Mucosa of descending colon (tissue), 3 donors: Measurements from ENCODE around the gene SH3GLB2. TPM values are rescaled to one million over a fixed set of nuclear protein-coding genes. Genes with fewer than 3 reads are reported as not detected.

ENCODE experiments used
- ATAC-seq: fragments of 200-7000 bp; cut with Tn5 transposase; one replicate; pipeline ENCODE4 v1.9.1; 2020; ENCODE audit warnings: mild to moderate bottlenecking, moderate library complexity
- DNase-seq, 3 donors: peaks; one replicate each; pipeline ENCODE4 v3.0.0-alpha.2; 2020
- H3K36me3 ChIP-seq: fragments of 200-600 bp; one replicate; pipeline ENCODE4 v1.8.0; 2021; ENCODE audit warnings: low read depth, mild to moderate bottlenecking
- H3K4me1 ChIP-seq: fragments of 200-600 bp; one replicate; pipeline ENCODE4 v1.8.0; 2021; ENCODE audit warnings: low read depth, mild to moderate bottlenecking
- H3K4me3 ChIP-seq: fragments of 200-600 bp; one replicate; pipeline ENCODE4 v1.8.0; 2021; ENCODE audit warnings: mild to moderate bottlenecking
- H3K9me3 ChIP-seq: fragments of 200-600 bp; one replicate; pipeline ENCODE4 v1.8.0; 2021; ENCODE audit warnings: mild to moderate bottlenecking
- intact Hi-C, 2 donors: fragments of 100-400 bp; cut with DNase I in 1 of 2; cut with micrococcal nuclease in 1 of 2; formaldehyde crosslinking; loops; one replicate each; pipeline versions ENCODE4 v1.11.0 to v1.11.1; 2022; cut with DNase I, micrococcal nuclease
- total RNA-seq, 3 donors: library from RNA; stranded (reverse); fragmentation: NEBNext Ultra II Directional in 2 of 3; extraction: Animal tissue kit (Norgen Biotek cat#: 25700) in 2 of 3; gene quantifications; one replicate each; pipeline versions ENCODE4 v1.2.1 to v1.2.4, GENCODE V29; 2021 to 2023
- TF ChIP-seq, protein P1 (sequence below): fragments of 200-600 bp; IDR thresholded peaks from one replicate; pipeline ENCODE4 v1.8.0; 2022; ENCODE audit warnings: antibody characterized with exemption, mild to moderate bottlenecking
- donor health status: DM: no; HTN: no; CAD: no; lungs with moderate emphysema.
- donor health status: DM: no; HTN: no; CAD: no.
- donor health status: DM: no; HTN: yes; CAD: no.

SH3GLB2 gene
- total RNA-seq, 3 donors from 2014 or later: 107 to 158 (median 128) TPM

GRCh38 chr9:129027685-129028191 lies 393 bp downstream of the SH3GLB2 start:
- peaks cover 17% of the 10 kb centered on the region for H3K4me1 ChIP-seq
- no peaks in the 10 kb centered on the region for H3K9me3 ChIP-seq
- intact Hi-C loops: no loop called here
- no peaks in the 10 kb centered on the region for H3K36me3 ChIP-seq
- ATAC-seq (peak; percentile 53), DNase-seq (peak in 2 of 3 donors; percentile 64 to 89)
- TF ChIP-seq, protein P1, sequence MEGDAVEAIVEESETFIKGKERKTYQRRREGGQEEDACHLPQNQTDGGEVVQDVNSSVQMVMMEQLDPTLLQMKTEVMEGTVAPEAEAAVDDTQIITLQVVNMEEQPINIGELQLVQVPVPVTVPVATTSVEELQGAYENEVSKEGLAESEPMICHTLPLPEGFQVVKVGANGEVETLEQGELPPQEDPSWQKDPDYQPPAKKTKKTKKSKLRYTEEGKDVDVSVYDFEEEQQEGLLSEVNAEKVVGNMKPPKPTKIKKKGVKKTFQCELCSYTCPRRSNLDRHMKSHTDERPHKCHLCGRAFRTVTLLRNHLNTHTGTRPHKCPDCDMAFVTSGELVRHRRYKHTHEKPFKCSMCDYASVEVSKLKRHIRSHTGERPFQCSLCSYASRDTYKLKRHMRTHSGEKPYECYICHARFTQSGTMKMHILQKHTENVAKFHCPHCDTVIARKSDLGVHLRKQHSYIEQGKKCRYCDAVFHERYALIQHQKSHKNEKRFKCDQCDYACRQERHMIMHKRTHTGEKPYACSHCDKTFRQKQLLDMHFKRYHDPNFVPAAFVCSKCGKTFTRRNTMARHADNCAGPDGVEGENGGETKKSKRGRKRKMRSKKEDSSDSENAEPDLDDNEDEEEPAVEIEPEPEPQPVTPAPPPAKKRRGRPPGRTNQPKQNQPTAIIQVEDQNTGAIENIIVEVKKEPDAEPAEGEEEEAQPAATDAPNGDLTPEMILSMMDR: no peak
- peak overlapping the region; percentile 65 for H3K4me3 ChIP-seq

DNA sequence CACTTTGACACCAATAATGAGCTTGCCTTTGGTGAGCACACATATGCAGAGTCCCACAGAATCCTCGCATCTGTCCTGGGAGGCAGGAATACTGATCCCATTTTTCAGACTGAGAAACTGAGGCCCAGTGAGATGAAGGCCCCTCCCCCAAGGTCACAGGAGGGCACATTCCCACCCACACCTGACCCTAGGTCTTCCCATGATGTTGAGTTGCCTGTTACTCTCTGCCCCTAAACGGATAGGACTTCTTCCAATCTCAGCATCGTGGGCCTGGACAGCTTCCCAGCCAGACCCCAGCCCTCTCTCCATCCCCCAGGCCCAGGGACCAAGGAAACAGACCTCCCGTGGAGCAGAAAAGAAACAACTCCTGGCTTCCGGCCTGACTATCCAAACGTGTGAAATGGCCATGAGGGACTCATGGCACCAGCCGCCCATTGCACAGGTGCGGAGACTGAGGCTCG lies 877 bp downstream of the SH3GLB2 start:
- no peaks in the 10 kb centered on the region for H3K36me3 ChIP-seq
- TF ChIP-seq, protein P1: no peak
- no peak for ATAC-seq
- no peaks in the 10 kb centered on the region for H3K9me3 ChIP-seq
- H3K4me1 ChIP-seq: peaks cover 17% of the 10 kb centered on the region
- no peak for DNase-seq
- intact Hi-C loops: no loop called here
- peak overlapping the region; percentile 65 for H3K4me3 ChIP-seq

DNA sequence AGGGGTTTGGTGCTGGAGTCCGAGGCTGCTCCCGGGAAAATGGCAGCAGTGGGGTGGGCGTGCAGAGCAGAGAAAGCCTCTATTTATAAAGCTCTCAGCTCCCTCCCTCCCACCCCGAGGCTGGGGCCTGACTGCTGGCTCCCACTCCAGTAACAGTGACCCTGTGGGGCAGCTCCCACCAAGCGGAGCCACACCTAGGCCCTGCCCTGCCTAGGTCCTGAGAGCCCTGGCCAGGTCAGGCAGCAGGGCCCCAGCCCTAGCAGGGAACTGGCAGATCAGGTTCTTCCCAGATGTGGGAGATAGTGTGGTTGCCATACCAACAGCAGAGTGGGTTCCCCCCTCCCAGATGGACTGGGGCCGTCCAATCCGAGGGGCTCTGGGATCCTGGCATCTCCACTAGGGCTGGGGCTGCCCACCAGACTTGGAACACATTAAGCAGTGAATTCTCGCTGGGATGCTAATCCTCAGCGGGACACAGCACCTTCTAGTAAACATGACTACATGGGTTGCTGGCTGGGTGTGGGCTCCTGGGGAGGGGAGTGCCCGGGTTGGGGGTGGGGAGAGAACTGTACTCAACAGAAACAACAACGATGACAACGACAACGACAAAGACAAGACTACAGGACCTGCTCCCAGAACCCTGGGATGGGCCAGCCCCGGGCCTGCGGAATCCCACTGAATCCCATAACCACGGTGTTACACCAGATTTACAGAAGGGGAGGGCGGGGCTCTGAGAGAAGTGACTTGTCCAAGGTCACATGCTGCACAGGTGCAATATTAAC lies 1.5 kb downstream of the SH3GLB2 start:
- ATAC-seq: peak; percentile 34
- intact Hi-C loops: no loop called here
- no peaks in the 10 kb centered on the region for H3K9me3 ChIP-seq
- DNase-seq: peak; percentile 60 to 69 (median 64)
- no peak overlapping the region for H3K4me3 ChIP-seq
- peaks cover 17% of the 10 kb centered on the region for H3K4me1 ChIP-seq
- no peaks in the 10 kb centered on the region for H3K36me3 ChIP-seq
- TF ChIP-seq, protein P1: no peak

DNA sequence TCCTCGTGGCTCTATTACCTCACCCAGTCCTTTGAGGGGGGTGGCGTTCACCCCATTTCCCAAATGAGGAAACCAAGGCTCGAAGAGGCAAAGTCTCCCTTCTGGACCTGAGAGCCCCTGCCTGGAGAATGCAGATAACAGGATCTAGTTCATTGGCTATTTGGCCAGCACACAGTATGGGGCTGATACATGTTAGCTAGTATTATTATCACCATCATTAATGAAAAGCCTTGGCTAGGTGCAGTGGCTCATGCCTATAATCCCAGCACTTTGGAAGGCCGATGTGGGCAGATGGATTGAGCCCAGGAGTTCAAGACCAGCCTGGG lies 4.3 kb downstream of the SH3GLB2 start:
- no peak overlapping the region for H3K4me3 ChIP-seq
- no peak for ATAC-seq
- peaks cover 4% of the 10 kb centered on the region for H3K36me3 ChIP-seq
- H3K4me1 ChIP-seq: peaks cover 17% of the 10 kb centered on the region
- intact Hi-C loops: no loop called here
- H3K9me3 ChIP-seq: no peaks in the 10 kb centered on the region
- TF ChIP-seq, protein P1: no peak
- no peak for DNase-seq

DNA sequence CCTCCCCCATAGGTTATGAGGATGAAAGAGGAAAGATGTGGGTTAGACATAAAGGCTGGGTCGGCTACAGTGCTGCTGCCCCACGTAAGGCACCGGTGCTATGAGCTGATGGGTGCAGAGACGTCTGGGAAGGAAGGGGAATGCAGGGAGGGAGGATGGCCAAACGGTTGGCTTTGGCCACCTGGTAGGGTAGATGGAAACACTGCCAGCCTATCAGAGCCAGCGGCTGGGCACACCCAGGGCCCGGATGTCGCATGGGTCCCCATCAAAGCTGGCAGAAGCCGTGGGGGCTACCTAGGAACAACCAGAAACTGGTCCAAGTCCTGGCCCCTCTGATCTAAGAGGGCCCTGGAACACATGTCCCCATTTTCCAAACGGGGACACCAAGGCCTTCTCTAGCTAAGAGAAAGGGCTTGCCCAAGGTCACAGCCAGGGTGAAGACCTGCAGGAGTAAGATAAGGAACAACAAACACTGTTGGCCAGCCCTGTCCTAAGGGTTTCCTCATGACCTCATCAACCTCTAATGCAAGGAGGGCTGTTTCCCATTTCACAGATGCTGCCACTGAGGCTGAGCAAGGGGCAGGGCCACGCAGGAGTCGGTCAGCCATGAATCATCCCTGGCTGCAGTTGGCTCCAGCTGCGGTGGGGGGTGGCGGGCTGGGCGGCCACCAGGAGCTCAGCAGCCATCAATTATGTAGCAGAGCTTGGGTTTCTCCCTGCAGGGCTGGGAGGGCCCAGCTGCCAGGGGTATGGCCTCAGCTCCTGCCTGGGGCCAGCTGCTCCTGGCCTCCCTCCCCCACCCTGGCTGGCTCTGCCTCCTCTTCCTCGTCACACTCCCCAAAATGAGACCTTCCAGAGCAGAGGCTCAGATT lies 4.9 kb downstream of the SH3GLB2 start:
- DNase-seq (no peak), ATAC-seq (no peak)
- Histone ChIP-seq H3K4me1 (peaks cover 17% of the 10 kb centered on the region), H3K36me3 (peaks cover 4% of the 10 kb centered on the region), H3K4me3 (no peak overlapping the region), H3K9me3 (no peaks in the 10 kb centered on the region)
- TF ChIP-seq, protein P1: no peak
- intact Hi-C loops: no loop called here
